ENCODE data around the gene CENPQ.
"Not testable (repeated sequence)": the region's sequence is repeated elsewhere in the genome, so short reads cannot be mapped to it uniquely, and the experiment has no call there.

DNA sequence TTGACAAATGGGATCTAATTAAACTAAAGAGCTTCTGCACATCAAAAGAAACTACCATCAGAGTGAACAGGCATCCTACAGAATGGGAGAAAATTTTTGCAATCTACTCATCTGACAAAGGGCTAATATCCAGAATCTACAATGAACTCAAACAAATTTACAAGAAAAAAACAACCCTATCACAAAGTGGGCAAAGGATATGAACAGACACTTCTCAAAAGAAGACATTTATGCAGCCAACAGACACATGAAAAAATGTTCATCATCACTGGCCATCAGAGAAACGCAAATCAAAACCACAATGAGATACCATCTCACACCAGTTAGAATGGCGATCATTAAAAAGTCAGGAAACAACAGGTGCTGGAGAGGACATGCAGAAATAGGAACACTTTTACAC lies 13.4 kb downstream of the CENPQ start:
- TF ChIP-seq RAD21 (IDR thresholded peaks at IDR 0.05); JUND (IDR thresholded peaks at IDR 0.05); TAF1 (conservative IDR thresholded peaks at IDR 0.05); GABPA (IDR thresholded peaks at IDR 0.05 in 1 of 2, conservative IDR thresholded peaks at IDR 0.05 in 1 of 2); EGR1 (IDR thresholded peaks at IDR 0.05; ENCODE audit: low read depth in 2 of 2); SP1 (IDR thresholded peaks at IDR 0.05); FOXA1 (IDR thresholded peaks at IDR 0.05); YY1 (IDR thresholded peaks at IDR 0.05); HNF4G (IDR thresholded peaks at IDR 0.05): not testable (repeated sequence)
- TF ChIP-seq, protein P1, sequence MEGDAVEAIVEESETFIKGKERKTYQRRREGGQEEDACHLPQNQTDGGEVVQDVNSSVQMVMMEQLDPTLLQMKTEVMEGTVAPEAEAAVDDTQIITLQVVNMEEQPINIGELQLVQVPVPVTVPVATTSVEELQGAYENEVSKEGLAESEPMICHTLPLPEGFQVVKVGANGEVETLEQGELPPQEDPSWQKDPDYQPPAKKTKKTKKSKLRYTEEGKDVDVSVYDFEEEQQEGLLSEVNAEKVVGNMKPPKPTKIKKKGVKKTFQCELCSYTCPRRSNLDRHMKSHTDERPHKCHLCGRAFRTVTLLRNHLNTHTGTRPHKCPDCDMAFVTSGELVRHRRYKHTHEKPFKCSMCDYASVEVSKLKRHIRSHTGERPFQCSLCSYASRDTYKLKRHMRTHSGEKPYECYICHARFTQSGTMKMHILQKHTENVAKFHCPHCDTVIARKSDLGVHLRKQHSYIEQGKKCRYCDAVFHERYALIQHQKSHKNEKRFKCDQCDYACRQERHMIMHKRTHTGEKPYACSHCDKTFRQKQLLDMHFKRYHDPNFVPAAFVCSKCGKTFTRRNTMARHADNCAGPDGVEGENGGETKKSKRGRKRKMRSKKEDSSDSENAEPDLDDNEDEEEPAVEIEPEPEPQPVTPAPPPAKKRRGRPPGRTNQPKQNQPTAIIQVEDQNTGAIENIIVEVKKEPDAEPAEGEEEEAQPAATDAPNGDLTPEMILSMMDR (IDR thresholded peaks at IDR 0.05; ENCODE audit: low read depth, low read length, missing input control): not testable (repeated sequence)
- TF ChIP-seq, protein P2, sequence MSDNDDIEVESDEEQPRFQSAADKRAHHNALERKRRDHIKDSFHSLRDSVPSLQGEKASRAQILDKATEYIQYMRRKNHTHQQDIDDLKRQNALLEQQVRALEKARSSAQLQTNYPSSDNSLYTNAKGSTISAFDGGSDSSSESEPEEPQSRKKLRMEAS (IDR thresholded peaks at IDR 0.05): not testable (repeated sequence)
- TF ChIP-seq, protein P3, sequence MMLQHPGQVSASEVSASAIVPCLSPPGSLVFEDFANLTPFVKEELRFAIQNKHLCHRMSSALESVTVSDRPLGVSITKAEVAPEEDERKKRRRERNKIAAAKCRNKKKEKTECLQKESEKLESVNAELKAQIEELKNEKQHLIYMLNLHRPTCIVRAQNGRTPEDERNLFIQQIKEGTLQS (IDR thresholded peaks at IDR 0.05): not testable (repeated sequence)
- TF ChIP-seq, protein P4, sequence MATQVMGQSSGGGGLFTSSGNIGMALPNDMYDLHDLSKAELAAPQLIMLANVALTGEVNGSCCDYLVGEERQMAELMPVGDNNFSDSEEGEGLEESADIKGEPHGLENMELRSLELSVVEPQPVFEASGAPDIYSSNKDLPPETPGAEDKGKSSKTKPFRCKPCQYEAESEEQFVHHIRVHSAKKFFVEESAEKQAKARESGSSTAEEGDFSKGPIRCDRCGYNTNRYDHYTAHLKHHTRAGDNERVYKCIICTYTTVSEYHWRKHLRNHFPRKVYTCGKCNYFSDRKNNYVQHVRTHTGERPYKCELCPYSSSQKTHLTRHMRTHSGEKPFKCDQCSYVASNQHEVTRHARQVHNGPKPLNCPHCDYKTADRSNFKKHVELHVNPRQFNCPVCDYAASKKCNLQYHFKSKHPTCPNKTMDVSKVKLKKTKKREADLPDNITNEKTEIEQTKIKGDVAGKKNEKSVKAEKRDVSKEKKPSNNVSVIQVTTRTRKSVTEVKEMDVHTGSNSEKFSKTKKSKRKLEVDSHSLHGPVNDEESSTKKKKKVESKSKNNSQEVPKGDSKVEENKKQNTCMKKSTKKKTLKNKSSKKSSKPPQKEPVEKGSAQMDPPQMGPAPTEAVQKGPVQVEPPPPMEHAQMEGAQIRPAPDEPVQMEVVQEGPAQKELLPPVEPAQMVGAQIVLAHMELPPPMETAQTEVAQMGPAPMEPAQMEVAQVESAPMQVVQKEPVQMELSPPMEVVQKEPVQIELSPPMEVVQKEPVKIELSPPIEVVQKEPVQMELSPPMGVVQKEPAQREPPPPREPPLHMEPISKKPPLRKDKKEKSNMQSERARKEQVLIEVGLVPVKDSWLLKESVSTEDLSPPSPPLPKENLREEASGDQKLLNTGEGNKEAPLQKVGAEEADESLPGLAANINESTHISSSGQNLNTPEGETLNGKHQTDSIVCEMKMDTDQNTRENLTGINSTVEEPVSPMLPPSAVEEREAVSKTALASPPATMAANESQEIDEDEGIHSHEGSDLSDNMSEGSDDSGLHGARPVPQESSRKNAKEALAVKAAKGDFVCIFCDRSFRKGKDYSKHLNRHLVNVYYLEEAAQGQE (IDR thresholded peaks at IDR 0.05): not testable (repeated sequence)
- TF ChIP-seq, protein P5, sequence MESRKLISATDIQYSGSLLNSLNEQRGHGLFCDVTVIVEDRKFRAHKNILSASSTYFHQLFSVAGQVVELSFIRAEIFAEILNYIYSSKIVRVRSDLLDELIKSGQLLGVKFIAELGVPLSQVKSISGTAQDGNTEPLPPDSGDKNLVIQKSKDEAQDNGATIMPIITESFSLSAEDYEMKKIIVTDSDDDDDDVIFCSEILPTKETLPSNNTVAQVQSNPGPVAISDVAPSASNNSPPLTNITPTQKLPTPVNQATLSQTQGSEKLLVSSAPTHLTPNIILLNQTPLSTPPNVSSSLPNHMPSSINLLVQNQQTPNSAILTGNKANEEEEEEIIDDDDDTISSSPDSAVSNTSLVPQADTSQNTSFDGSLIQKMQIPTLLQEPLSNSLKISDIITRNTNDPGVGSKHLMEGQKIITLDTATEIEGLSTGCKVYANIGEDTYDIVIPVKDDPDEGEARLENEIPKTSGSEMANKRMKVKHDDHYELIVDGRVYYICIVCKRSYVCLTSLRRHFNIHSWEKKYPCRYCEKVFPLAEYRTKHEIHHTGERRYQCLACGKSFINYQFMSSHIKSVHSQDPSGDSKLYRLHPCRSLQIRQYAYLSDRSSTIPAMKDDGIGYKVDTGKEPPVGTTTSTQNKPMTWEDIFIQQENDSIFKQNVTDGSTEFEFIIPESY (IDR thresholded peaks at IDR 0.05): not testable (repeated sequence)

Measured in liver (tissue), 3 donors.